GM21447 (cell line): ENCODE data around the gene FRYL.
"Not testable (repeated sequence)": the region's sequence is repeated elsewhere in the genome, so short reads cannot be mapped to it uniquely, and the experiment has no call there.

Experiments
- ATAC-seq: cut with Tn5 transposase; IDR thresholded peaks from one replicate; pipeline ENCODE4 v1.9.1; 2021; ENCODE audit not compliant: unreplicated experiment

The FRYL gene

DNA sequence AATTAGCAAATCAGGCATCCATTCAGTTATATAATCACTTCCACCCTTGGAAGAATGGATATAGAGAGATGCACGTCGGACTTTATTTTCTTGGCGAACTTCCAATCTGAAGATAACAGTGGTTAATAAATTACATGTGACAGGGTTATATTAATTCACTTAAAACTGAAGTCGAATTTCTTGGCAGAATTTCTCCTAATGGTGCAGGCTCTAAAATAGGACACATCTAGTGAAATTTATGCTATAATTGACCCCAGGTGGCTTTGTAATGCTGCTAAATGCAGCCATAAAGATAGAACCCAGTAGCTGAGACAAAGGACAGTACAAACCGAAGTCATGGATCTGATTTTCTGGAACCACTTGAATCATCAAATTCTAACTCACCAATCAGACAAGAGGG lies 317.7 kb downstream of the FRYL start:
- ATAC-seq, result no peak

DNA sequence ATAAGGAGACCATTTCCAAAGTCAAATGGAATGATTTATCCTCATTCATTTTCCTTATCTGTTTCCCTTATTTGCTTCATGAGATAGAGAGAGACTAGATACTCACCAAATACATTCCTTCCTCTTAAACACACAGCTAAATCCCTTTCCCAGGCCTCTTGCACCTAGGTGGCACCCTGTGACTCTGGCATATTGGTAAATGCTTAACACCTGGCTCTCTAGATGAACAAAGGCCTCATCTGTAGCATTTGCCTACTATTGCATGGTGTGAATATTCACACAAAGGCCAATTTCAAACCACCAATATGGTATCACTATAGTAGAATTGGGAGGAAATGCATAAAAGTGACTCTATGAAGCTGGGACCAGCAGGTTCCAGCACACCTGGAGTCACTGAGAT lies 319.1 kb downstream of the FRYL start:
- no peak for ATAC-seq

DNA sequence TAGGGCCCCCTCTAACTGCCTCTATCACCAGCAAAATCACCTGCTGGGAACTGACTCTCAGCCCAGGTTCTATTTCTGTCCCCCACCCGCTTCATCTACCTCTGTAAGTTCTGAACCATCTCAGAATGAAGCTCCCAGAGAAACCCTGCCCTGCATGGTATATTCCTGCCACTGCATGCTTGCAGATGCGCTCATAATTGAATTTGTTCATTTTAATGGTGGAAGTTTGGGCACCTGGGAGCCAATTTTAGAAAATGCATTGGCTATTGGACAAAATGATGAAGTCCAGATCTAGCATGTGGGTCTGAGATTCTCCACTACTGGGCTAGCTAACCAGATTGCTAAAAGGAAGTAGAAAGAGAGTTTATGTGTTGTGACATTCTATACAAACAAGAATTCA lies 325.5 kb downstream of the FRYL start:
- no peak for ATAC-seq

DNA sequence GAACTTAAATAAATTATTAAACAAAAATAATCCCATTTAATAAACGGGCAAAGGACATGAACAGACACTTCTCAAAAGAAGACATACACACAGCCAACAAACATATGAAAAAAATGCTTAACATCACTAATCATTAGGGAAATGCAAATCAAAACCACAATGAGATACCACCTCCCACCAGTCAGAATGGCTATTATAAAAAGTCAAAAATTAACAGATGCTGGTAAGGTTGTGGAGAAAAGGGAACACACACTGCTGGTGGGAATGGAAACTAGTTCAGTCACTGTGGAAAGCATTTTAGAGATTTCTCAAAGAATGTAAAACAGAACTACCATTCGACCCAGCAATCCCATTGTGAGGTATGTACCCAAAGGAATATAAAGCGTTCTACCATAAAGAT lies 328.4 kb downstream of the FRYL start:
- not testable (repeated sequence) for ATAC-seq

DNA sequence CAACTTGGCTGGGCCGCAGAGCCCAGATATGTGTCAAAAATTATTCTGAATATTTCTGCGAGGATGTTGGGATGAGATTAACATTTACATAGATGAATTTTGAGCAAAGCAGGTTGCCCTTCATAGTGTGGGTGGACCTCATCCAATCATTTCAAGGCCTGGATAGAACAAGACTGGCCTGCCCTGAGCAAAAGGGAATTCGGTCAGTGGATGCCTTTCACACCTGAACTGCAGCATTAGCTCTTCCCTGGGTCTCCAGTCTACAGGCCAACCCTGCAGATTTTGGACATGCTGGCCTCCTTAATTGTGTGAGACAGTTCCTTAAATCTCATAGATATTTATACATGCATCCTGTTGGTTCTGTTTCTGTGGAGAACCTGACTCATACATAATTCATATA lies 329.3 kb downstream of the FRYL start:
- no peak for ATAC-seq

DNA sequence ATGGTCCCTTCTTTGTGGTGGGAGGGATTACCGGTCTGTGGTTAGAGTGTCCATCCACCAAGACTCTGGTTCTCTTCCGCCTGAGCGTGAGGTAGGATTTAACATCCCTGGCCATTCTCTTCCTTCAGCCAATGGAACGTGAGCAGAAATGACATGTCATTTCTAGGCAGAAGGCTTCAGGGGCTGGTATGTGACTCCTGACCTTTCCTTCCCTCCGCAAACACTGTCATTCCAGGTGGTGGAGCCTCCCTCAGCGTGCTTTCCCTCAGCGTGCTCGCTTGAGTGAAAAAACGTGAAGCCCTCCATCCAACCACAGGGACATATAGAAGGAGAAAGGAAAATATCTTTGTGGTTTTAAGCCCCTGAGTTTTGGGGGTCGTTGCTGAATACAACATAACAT lies 330.9 kb downstream of the FRYL start:
- ATAC-seq, result no peak
